ENCODE results near the gene GTF3C2. TPM values are rescaled to one million over a fixed set of nuclear protein-coding genes. Genes with fewer than 3 reads are reported as not detected.

Gene GTF3C2
- total RNA-seq, 1 donor = 33.4 TPM

- no peak within 1 kb of the TSS for H3K4me3 ChIP-seq (ENCODE audit: low read depth, low read length)
- no peak for DNase-seq (ENCODE audit: low read depth)
Observed at GRCh38 chr2:27281855-27282559, 74.6 kb downstream of the GTF3C2 start, which contains the start of gene TRIM54. TRIM54 (plus strand) TSS chr2:27282429; CDS start chr2:27282732, 303 bp downstream.

GRCh38 chr2:27281442-27281841, 75.1 kb downstream of the GTF3C2 start:
- no peak for DNase-seq (ENCODE audit: low read depth)
- no peak overlapping the region for H3K4me3 ChIP-seq (ENCODE audit: low read depth, low read length)
- no peak for TF ChIP-seq CTCF (IDR thresholded peaks at IDR 0.05; ENCODE audit: insufficient read depth, low read length)

More at GRCh38 chr2:27281855-27282559, 74.6 kb downstream of the GTF3C2 start, which contains the start of gene TRIM54:
- no peak for TF ChIP-seq CTCF (IDR thresholded peaks at IDR 0.05; ENCODE audit: insufficient read depth, low read length)

GRCh38 chr2:27280826-27281225, 75.7 kb downstream of the GTF3C2 start:
- no peak overlapping the region for H3K4me3 ChIP-seq (ENCODE audit: low read depth, low read length)
- no peak for DNase-seq (ENCODE audit: low read depth)
- TF ChIP-seq CTCF (IDR thresholded peaks at IDR 0.05; ENCODE audit: insufficient read depth, low read length) = no peak

- no peak for DNase-seq (ENCODE audit: low read depth)
- no peak overlapping the region for H3K4me3 ChIP-seq (ENCODE audit: low read depth, low read length)
- no peak for TF ChIP-seq CTCF (IDR thresholded peaks at IDR 0.05; ENCODE audit: insufficient read depth, low read length)
Observed at GRCh38 chr2:27278010-27278409, 78.6 kb downstream of the GTF3C2 start.

Other genes starting within 250 kb of the GTF3C2 start
- 4.7 and 9.3 TPM in 2 replicates for gene CGREF1, start 237.6 kb downstream of the GTF3C2 start, total RNA-seq (ENCODE audit: low replicate concordance)
- 0.09 TPM in 1 of 2 replicates, not detected in the other for gene ABHD1, start 232.9 kb downstream of the GTF3C2 start, total RNA-seq (ENCODE audit: low replicate concordance)
- 37.0 and 46.0 TPM in 2 replicates for gene PREB, start 222.1 kb downstream of the GTF3C2 start, total RNA-seq (ENCODE audit: low replicate concordance)
- gene PRR30, start 217.4 kb downstream of the GTF3C2 start, total RNA-seq (ENCODE audit: low replicate concordance) = not detected in 2 replicates
- 2.3 TPM in 1 of 2 replicates, not detected in the other for gene TCF23, start 207.8 kb downstream of the GTF3C2 start, total RNA-seq (ENCODE audit: low replicate concordance)
- 135 and 216 TPM in 2 replicates for gene ATRAID, start 144.7 kb downstream of the GTF3C2 start, total RNA-seq (ENCODE audit: low replicate concordance)
- gene SLC5A6, start 144.5 kb downstream of the GTF3C2 start, total RNA-seq (ENCODE audit: low replicate concordance) = 12.9 and 20.0 TPM in 2 replicates
- gene CAD, start 139.4 kb downstream of the GTF3C2 start, total RNA-seq (ENCODE audit: low replicate concordance) = 28.9 and 35.5 TPM in 2 replicates
- 0.09 and 0.25 TPM in 2 replicates for gene SLC30A3, start 93.7 kb downstream of the GTF3C2 start, total RNA-seq (ENCODE audit: low replicate concordance)
- not detected in 2 replicates for gene DNAJC5G, start 81.3 kb downstream of the GTF3C2 start, total RNA-seq (ENCODE audit: low replicate concordance)
- not detected in 2 replicates for gene TRIM54, start 74.3 kb downstream of the GTF3C2 start, total RNA-seq (ENCODE audit: low replicate concordance)
- gene UCN, start 48.3 kb downstream of the GTF3C2 start, total RNA-seq (ENCODE audit: low replicate concordance) = 0.27 and 1.1 TPM in 2 replicates
- 37.7 and 92.8 TPM in 2 replicates for gene MPV17, start 33.7 kb downstream of the GTF3C2 start, total RNA-seq (ENCODE audit: low replicate concordance)
- gene EIF2B4, start 13.6 kb upstream of the GTF3C2 start, total RNA-seq (ENCODE audit: low replicate concordance) = 28.5 and 29.7 TPM in 2 replicates
- gene SNX17, start 13.9 kb upstream of the GTF3C2 start, total RNA-seq (ENCODE audit: low replicate concordance) = 102 and 125 TPM in 2 replicates
- 7.3 and 19.2 TPM in 2 replicates for gene ZNF513, start 24.0 kb upstream of the GTF3C2 start, total RNA-seq (ENCODE audit: low replicate concordance)
- gene PPM1G, start 52.8 kb upstream of the GTF3C2 start, total RNA-seq (ENCODE audit: low replicate concordance) = 62.2 and 146 TPM in 2 replicates
- 40.1 and 118 TPM in 2 replicates for gene NRBP1, start 71.9 kb upstream of the GTF3C2 start, total RNA-seq (ENCODE audit: low replicate concordance)
- not detected in 2 replicates for gene KRTCAP3, start 85.6 kb upstream of the GTF3C2 start, total RNA-seq (ENCODE audit: low replicate concordance)
- gene IFT172, start 133.0 kb upstream of the GTF3C2 start, total RNA-seq (ENCODE audit: low replicate concordance) = 24.4 and 25.7 TPM in 2 replicates
- 7.3 and 45.8 TPM in 2 replicates for gene FNDC4, start 138.4 kb upstream of the GTF3C2 start, total RNA-seq (ENCODE audit: low replicate concordance)
- 4.5 and 4.9 TPM in 2 replicates for gene GCKR, start 140.1 kb upstream of the GTF3C2 start, total RNA-seq (ENCODE audit: low replicate concordance)
- 32.2 and 34.7 TPM in 2 replicates for gene ZNF512, start 226.3 kb upstream of the GTF3C2 start, total RNA-seq (ENCODE audit: low replicate concordance)

All from fibroblast of the aortic adventitia (primary cell).